SK-N-SH (cell line): ENCODE results near the gene SLC35A1.

Experiments used
- EP300 ChIP-seq, 2 experiments: IDR thresholded peaks; 2 replicates each; pipeline versions ENCODE4 v1.4.0 to v1.6.1; 2012; ENCODE audit warnings: borderline replicate concordance in 1 of 2, low read depth in 1 of 2, low read length in 1 of 2
- EZH2phosphoT487 ChIP-seq: fragments of 200-600 bp; sonication (generic); IDR thresholded peaks from 2 replicates; pipeline ENCODE4 v1.6.1; 2017; ENCODE audit warnings: low read depth, mixed run types, mild to moderate bottlenecking, antibody characterized with exemption, moderate library complexity, borderline replicate concordance
- POLR2AphosphoS5 ChIP-seq: IDR thresholded peaks from 2 replicates; pipeline ENCODE4 v1.6.1; 2012; ENCODE audit warnings: low read depth, low read length
- TAF1 ChIP-seq: IDR thresholded peaks from 2 replicates; pipeline ENCODE4 v1.6.1; 2012; ENCODE audit warnings: low read depth, mild to moderate bottlenecking, low read length, moderate library complexity, borderline replicate concordance
- TF ChIP-seq, protein P1 (sequence below): fragments of 200-600 bp; sonication (generic); IDR thresholded peaks from 2 replicates; pipeline ENCODE4 v1.6.1; 2017; ENCODE audit warnings: antibody characterized with exemption, mild to moderate bottlenecking, moderate library complexity
- TF ChIP-seq, protein P2 (sequence below): IDR thresholded peaks from 2 replicates; pipeline ENCODE4 v1.4.0; 2012; ENCODE audit warnings: low read depth
- TF ChIP-seq, protein P3 (sequence below): IDR thresholded peaks from 2 replicates; pipeline ENCODE4; 2012

DNA sequence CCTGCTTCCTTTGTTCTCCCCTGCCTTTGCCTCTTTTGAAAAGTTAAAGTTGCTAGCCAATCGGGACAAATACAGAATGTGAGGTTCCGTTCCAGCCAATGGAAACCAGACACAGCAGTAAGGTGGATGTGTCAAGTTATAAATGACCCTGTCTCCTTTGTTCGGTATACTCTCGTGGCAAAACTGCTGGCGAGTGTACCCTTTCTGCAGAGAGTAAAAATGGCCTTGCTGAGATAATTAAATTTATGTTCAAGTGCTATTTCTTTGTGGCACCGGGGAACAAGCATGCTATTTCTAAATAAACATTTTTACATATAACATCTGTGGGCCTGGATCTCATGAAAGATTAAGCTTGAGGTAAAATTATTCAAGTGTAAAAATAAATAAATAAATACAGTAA is 66.8 kb downstream of the SLC35A1 start:
- TF ChIP-seq POLR2AphosphoS5 (no peak), TAF1 (no peak), EP300 (IDR thresholded peaks at IDR 0.05; ENCODE audit: borderline replicate concordance in 1 of 2, low read depth in 1 of 2, low read length in 1 of 2) (no peak), EZH2phosphoT487 (no peak)
- TF ChIP-seq, protein P1, sequence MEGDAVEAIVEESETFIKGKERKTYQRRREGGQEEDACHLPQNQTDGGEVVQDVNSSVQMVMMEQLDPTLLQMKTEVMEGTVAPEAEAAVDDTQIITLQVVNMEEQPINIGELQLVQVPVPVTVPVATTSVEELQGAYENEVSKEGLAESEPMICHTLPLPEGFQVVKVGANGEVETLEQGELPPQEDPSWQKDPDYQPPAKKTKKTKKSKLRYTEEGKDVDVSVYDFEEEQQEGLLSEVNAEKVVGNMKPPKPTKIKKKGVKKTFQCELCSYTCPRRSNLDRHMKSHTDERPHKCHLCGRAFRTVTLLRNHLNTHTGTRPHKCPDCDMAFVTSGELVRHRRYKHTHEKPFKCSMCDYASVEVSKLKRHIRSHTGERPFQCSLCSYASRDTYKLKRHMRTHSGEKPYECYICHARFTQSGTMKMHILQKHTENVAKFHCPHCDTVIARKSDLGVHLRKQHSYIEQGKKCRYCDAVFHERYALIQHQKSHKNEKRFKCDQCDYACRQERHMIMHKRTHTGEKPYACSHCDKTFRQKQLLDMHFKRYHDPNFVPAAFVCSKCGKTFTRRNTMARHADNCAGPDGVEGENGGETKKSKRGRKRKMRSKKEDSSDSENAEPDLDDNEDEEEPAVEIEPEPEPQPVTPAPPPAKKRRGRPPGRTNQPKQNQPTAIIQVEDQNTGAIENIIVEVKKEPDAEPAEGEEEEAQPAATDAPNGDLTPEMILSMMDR, result no peak
- TF ChIP-seq, protein P2, sequence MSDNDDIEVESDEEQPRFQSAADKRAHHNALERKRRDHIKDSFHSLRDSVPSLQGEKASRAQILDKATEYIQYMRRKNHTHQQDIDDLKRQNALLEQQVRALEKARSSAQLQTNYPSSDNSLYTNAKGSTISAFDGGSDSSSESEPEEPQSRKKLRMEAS, result no peak
- TF ChIP-seq, protein P3, sequence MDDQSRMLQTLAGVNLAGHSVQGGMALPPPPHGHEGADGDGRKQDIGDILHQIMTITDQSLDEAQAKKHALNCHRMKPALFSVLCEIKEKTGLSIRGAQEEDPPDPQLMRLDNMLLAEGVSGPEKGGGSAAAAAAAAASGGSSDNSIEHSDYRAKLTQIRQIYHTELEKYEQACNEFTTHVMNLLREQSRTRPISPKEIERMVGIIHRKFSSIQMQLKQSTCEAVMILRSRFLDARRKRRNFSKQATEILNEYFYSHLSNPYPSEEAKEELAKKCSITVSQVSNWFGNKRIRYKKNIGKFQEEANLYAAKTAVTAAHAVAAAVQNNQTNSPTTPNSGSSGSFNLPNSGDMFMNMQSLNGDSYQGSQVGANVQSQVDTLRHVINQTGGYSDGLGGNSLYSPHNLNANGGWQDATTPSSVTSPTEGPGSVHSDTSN, result no peak
